CD14-positive monocyte (primary cell): ENCODE results near the gene SATL1. TPM values are rescaled to one million over a fixed set of nuclear protein-coding genes. Genes with fewer than 3 reads are reported as not detected.

ENCODE experiments used
- DNase-seq, 3 donors: peaks; one replicate each; pipeline ENCODE4 v3.0.0-alpha.2; 2011 to 2022
- H2AFZ ChIP-seq: 2 replicates; pipeline ENCODE4 v1.6.0; 2012; ENCODE audit warnings: mild to moderate bottlenecking, low read depth, low read length, inconsistent platforms; ENCODE audit not compliant: insufficient read depth, poor library complexity, severe bottlenecking
- H3K27ac ChIP-seq, 2 donors: 1 replicate in 1 of 2; 2 replicates in 1 of 2; pipeline ENCODE4 v1.5.1; 2012 to 2013; ENCODE audit warnings: low read length in 2 of 2, control low read depth in 1 of 2, inconsistent platforms in 1 of 2, low read depth in 1 of 2, mild to moderate bottlenecking in 1 of 2
- H3K27me3 ChIP-seq, 2 donors: one replicate each; pipeline versions ENCODE4 v1.6.0 to v1.6.1; 2011 to 2013; ENCODE audit warnings: low read length in 2 of 2; ENCODE audit not compliant: control insufficient read depth in 2 of 2, insufficient read depth in 2 of 2
- H3K36me3 ChIP-seq, 2 donors: replicated peaks in 1 of 2; 1 replicate in 1 of 2; 2 replicates in 1 of 2; pipeline versions ENCODE4 v1.5.1 to v1.6.1; 2012 to 2013; ENCODE audit warnings: low read length in 2 of 2, control low read depth in 1 of 2, inconsistent platforms in 1 of 2, mild to moderate bottlenecking in 1 of 2; ENCODE audit not compliant: insufficient read depth in 2 of 2, control insufficient read depth in 1 of 2
- H3K4me1 ChIP-seq, 2 donors: 1 replicate in 1 of 2; 2 replicates in 1 of 2; pipeline versions ENCODE4 v1.5.1 to v1.6.1; 2012 to 2013; ENCODE audit warnings: low read length in 2 of 2, control low read depth in 1 of 2, inconsistent platforms in 1 of 2, mild to moderate bottlenecking in 1 of 2, moderate library complexity in 1 of 2; ENCODE audit not compliant: insufficient read depth in 2 of 2, control insufficient read depth in 1 of 2
- H3K4me2 ChIP-seq: replicated peaks from 2 replicates; pipeline ENCODE3; 2012; ENCODE audit warnings: low read length, moderate library complexity, mild to moderate bottlenecking; ENCODE audit not compliant: poor library complexity, severe bottlenecking; ENCODE audit errors: extremely low read depth
- H3K4me3 ChIP-seq, 3 experiments: fragments of 200-600 bp in 1 of 3; sonication (generic) in 1 of 3; replicated peaks in 1 of 3; 1 replicate in 2 of 3; 2 replicates in 1 of 3; pipeline ENCODE4 v1.5.1; 2011 to 2013; ENCODE audit warnings: low read length in 3 of 3, mild to moderate bottlenecking in 3 of 3, control low read depth in 2 of 3, low read depth in 2 of 3, inconsistent platforms in 1 of 3, moderate library complexity in 1 of 3
- H3K79me2 ChIP-seq: 2 replicates; pipeline ENCODE4 v1.6.0; 2012; ENCODE audit warnings: mild to moderate bottlenecking, control low read depth, inconsistent platforms, low read length, moderate library complexity; ENCODE audit not compliant: insufficient read depth
- H3K9ac ChIP-seq: 2 replicates; pipeline ENCODE4 v1.6.0; 2017; ENCODE audit warnings: low read length, mild to moderate bottlenecking; ENCODE audit not compliant: insufficient read depth, poor library complexity, severe bottlenecking
- H3K9me3 ChIP-seq, 2 donors: replicated peaks in 1 of 2; 1 replicate in 1 of 2; 2 replicates in 1 of 2; pipeline versions ENCODE4 v1.5.1 to v1.6.1; 2012 to 2013; ENCODE audit warnings: low read length in 2 of 2, control low read depth in 1 of 2; ENCODE audit not compliant: control insufficient read depth in 1 of 2, insufficient read depth in 1 of 2
- H4K20me1 ChIP-seq: 2 replicates; pipeline ENCODE4 v1.6.0; 2012; ENCODE audit warnings: mild to moderate bottlenecking, low read length, control low read depth, moderate library complexity; ENCODE audit not compliant: insufficient read depth
- H3K27ac Mint-ChIP-seq, 7 donors: one replicate each; pipeline ENCODE4 v1.8.0; 2020; ENCODE audit warnings: mild to moderate bottlenecking in 7 of 7, mixed read lengths in 7 of 7, moderate library complexity in 6 of 7, inconsistent platforms in 2 of 7
- H3K27me3 Mint-ChIP-seq, 3 donors: one replicate each; pipeline ENCODE4 v1.8.0; 2021 to 2022; ENCODE audit warnings: low read depth in 3 of 3, mild to moderate bottlenecking in 3 of 3, mixed read lengths in 3 of 3, moderate library complexity in 3 of 3, inconsistent platforms in 1 of 3
- H3K36me3 Mint-ChIP-seq, 2 donors: one replicate each; pipeline ENCODE4 v1.8.0; 2020; ENCODE audit warnings: mixed read lengths in 2 of 2, inconsistent platforms in 1 of 2, mild to moderate bottlenecking in 1 of 2
- H3K4me1 Mint-ChIP-seq: one replicate; pipeline ENCODE4 v1.8.0; 2020; ENCODE audit warnings: mild to moderate bottlenecking, mixed read lengths
- H3K4me3 Mint-ChIP-seq, 2 donors: one replicate each; pipeline ENCODE4 v1.8.0; 2020; ENCODE audit warnings: mild to moderate bottlenecking in 2 of 2, mixed read lengths in 2 of 2, moderate library complexity in 1 of 2
- H3K9me3 Mint-ChIP-seq, 7 donors: one replicate each; pipeline ENCODE4 v1.8.0; 2020 to 2022; ENCODE audit warnings: mixed read lengths in 7 of 7, mild to moderate bottlenecking in 6 of 7, moderate library complexity in 6 of 7, inconsistent platforms in 2 of 7
- WGBS: methylation state at CpG from one replicate; pipeline ENCODE4 v1.1.5; 2013; ENCODE audit warnings: missing lambda C conversion rate; ENCODE audit not compliant: insufficient coverage; 5-methylcytosine and 5-hydroxymethylcytosine counted together
- intact Hi-C, 2 donors: fragments of 100-400 bp; cut with micrococcal nuclease; formaldehyde crosslinking; loops; one replicate each; pipeline versions ENCODE4 v1.15.0 to v1.15.1; 2023
- polyA plus RNA-seq, 3 donors: library from polyadenylated mRNA; depleted of rRNA in 1 of 3; unstranded in 2 of 3; stranded (reverse) in 1 of 3; fragments of 300-500 nt in 2 of 3; fragments of >200 nt in 1 of 3; fragmentation: Illumina TruSeq in 2 of 3; gene quantifications; 1 replicate in 2 of 3; 2 replicates in 1 of 3; pipeline ENCODE4 v1.2.3, GENCODE V29; 2012 to 2021
- TF ChIP-seq, protein P1 (sequence below): fragments of 200-600 bp; IDR thresholded peaks from one replicate; pipeline ENCODE4 v1.8.0; 2022; ENCODE audit warnings: antibody characterized with exemption, mild to moderate bottlenecking

The SATL1 gene
- polyA plus RNA-seq, 3 donors, result not detected

DNA sequence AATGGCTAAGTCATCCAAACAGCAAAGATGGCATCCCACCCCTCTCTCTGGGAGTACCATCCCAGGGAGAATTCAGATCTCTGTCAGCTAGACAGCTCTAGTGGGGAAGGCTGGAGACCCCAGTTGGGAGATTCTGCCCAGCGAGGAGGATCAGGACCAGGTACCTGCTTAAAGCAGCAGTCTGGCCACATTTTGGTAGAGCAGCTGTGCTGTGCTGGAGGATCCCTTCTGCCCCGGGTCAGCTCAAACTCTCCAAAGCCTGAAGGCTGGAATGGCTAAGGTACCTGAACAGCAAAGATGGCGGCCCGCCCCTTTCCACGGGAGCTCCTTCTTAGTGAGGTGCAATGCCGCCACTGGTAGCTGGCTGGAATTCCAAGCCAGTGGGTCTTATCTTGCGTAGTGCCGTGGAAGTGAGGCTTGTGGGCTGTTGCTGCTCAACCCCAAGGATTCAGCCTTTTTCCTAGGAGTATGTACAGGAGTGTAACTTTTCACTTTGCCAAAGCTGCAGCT lies 40.1 kb downstream of the SATL1 start:
- Histone ChIP-seq H3K27ac (no peak overlapping the region), H4K20me1 (no peaks in the 10 kb centered on the region), H3K4me3 (no peak overlapping the region), H3K9me3 (peaks cover 0 to 16% of the 10 kb centered on the region in 2 donors), H3K4me2 (no peak overlapping the region), H3K79me2 (no peaks in the 10 kb centered on the region), H3K27me3 (no peaks in the 10 kb centered on the region), H3K4me1 (no peaks in the 10 kb centered on the region), H2AFZ (no peak overlapping the region), H3K9ac (no peak overlapping the region), H3K36me3 (no peaks in the 10 kb centered on the region)
- intact Hi-C loops, result no loop called here
- WGBS, result 93% methylated on average over 3 of the region's 8 CpGs
- H3K4me3 Mint-ChIP-seq, result no peak overlapping the region
- H3K4me1 Mint-ChIP-seq, result no peaks in the 10 kb centered on the region
- no peaks in the 10 kb centered on the region for H3K27me3 Mint-ChIP-seq
- DNase-seq, result no peak
- H3K27ac Mint-ChIP-seq, result no peak overlapping the region
- peaks cover 0 to 15% (median 3%) of the 10 kb centered on the region in 7 donors for H3K9me3 Mint-ChIP-seq
- TF ChIP-seq, protein P1, sequence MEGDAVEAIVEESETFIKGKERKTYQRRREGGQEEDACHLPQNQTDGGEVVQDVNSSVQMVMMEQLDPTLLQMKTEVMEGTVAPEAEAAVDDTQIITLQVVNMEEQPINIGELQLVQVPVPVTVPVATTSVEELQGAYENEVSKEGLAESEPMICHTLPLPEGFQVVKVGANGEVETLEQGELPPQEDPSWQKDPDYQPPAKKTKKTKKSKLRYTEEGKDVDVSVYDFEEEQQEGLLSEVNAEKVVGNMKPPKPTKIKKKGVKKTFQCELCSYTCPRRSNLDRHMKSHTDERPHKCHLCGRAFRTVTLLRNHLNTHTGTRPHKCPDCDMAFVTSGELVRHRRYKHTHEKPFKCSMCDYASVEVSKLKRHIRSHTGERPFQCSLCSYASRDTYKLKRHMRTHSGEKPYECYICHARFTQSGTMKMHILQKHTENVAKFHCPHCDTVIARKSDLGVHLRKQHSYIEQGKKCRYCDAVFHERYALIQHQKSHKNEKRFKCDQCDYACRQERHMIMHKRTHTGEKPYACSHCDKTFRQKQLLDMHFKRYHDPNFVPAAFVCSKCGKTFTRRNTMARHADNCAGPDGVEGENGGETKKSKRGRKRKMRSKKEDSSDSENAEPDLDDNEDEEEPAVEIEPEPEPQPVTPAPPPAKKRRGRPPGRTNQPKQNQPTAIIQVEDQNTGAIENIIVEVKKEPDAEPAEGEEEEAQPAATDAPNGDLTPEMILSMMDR, result no peak
- H3K36me3 Mint-ChIP-seq, result no peaks in the 10 kb centered on the region

DNA sequence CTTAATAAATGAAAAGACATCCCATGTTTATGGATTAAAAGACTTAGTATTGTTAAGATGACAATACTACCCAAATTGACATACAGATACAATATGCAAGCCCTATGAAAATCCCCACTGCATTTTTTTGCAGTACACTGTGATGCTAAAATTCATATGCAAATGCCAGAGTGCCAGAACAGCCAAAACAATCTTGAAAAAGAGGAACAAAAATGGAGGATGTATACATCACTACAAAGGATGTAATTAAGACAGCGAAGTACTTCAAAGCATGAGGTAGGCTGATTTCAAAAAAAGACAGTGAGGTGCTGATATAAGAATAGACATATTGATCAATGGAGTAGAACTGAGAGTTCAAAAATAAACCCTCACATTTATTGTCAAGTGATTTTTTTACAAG lies 47.3 kb downstream of the SATL1 start:
- H3K4me3 Mint-ChIP-seq, result no peak overlapping the region
- no peaks in the 10 kb centered on the region for H4K20me1 ChIP-seq
- H3K27ac ChIP-seq, result no peak overlapping the region
- H3K36me3 Mint-ChIP-seq, result no peaks in the 10 kb centered on the region
- WGBS, result no CpG with 5 or more reads among the region's 1 CpG
- no peaks in the 10 kb centered on the region for H3K79me2 ChIP-seq
- no peak overlapping the region for H3K9ac ChIP-seq
- no peak overlapping the region for H2AFZ ChIP-seq
- DNase-seq, result no peak
- H3K27ac Mint-ChIP-seq, result no peak overlapping the region
- H3K4me1 ChIP-seq, result no peaks in the 10 kb centered on the region
- no peaks in the 10 kb centered on the region for H3K4me1 Mint-ChIP-seq
- H3K9me3 ChIP-seq, result no peaks in the 10 kb centered on the region
- no peaks in the 10 kb centered on the region for H3K27me3 ChIP-seq
- no peaks in the 10 kb centered on the region for H3K36me3 ChIP-seq
- peaks cover 0 to 2% (median 0%) of the 10 kb centered on the region in 7 donors for H3K9me3 Mint-ChIP-seq
- H3K4me3 ChIP-seq, result no peak overlapping the region
- H3K27me3 Mint-ChIP-seq, result no peaks in the 10 kb centered on the region
- TF ChIP-seq, protein P1, result no peak
- H3K4me2 ChIP-seq, result no peak overlapping the region
- intact Hi-C loops, result no loop called here
